ENCODE results near the gene VANGL2. TPM values are rescaled to one million over a fixed set of nuclear protein-coding genes. Genes with fewer than 3 reads are reported as not detected.

Gene VANGL2
- total RNA-seq, 1 experiment from 2014 or later = 3.4 TPM

DNA sequence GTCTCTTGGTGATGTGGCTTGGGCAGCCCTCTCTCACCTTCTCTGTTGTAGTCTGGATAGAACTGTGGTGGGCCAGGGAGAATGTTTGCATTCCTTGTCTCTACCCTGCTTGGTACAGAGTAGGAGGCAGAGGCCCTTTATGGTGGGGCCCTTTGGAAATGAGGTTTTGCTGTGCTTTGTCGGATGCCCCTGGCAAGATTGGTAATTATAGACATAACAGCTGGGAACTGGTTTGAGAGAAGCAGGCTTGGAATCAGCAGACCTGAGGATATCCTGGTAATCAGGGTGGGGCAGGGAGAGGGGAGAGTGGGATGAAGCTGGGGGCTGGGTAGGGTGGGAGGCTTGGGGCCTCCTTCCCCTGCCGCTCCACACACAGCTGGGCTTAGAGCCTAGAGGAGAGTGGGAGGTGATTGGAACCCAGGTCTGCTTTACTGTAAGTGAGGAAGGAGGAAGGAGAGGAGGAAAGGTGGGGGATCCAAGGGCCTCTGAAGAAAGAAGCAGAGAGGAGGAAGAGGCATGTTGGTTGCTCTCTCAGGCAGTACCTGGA, 5.0 kb downstream of the VANGL2 start:
- H3K4me1 ChIP-seq = 0 out of 2 replicates have a peak, but pooled peaks cover 6% of the 10 kb centered on the region
- H3K4me3 ChIP-seq (ENCODE audit: low read depth, low read length) = no peak overlapping the region
- H3K27ac Mint-ChIP-seq (ENCODE audit: unreplicated experiment) = no peak overlapping the region
- H3K9me3 ChIP-seq = no peaks in the 10 kb centered on the region
- TF ChIP-seq, protein P1, sequence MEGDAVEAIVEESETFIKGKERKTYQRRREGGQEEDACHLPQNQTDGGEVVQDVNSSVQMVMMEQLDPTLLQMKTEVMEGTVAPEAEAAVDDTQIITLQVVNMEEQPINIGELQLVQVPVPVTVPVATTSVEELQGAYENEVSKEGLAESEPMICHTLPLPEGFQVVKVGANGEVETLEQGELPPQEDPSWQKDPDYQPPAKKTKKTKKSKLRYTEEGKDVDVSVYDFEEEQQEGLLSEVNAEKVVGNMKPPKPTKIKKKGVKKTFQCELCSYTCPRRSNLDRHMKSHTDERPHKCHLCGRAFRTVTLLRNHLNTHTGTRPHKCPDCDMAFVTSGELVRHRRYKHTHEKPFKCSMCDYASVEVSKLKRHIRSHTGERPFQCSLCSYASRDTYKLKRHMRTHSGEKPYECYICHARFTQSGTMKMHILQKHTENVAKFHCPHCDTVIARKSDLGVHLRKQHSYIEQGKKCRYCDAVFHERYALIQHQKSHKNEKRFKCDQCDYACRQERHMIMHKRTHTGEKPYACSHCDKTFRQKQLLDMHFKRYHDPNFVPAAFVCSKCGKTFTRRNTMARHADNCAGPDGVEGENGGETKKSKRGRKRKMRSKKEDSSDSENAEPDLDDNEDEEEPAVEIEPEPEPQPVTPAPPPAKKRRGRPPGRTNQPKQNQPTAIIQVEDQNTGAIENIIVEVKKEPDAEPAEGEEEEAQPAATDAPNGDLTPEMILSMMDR (IDR thresholded peaks at IDR 0.05; ENCODE audit: insufficient read depth in 1 of 2, low read depth in 1 of 2, low read length in 1 of 2, severe bottlenecking in 1 of 2, unreplicated experiment in 1 of 2) = no peak
- no peak for DNase-seq
- H3K27me3 ChIP-seq (replicated peaks; ENCODE audit: control insufficient read depth, insufficient read depth, low read length) = no peaks in the 10 kb centered on the region
- H3K9me3 Mint-ChIP-seq (ENCODE audit: unreplicated experiment) = no peaks in the 10 kb centered on the region
- ChIA-PET CTCF (no interaction called here), POLR2A (no interaction called here)
- H3K27me3 Mint-ChIP-seq (ENCODE audit: insufficient read depth, unreplicated experiment) = peaks cover 6% of the 10 kb centered on the region
- H3K4me1 Mint-ChIP-seq (ENCODE audit: low read depth, unreplicated experiment) = peaks cover 14% of the 10 kb centered on the region
- H3K4me3 Mint-ChIP-seq (ENCODE audit: unreplicated experiment) = no peak overlapping the region
- intact Hi-C loops (cut with micrococcal nuclease; ENCODE audit: unreplicated experiment) = no loop called here
- H3K36me3 ChIP-seq (ENCODE audit: control insufficient read depth, insufficient read depth, low read length) = no peaks in the 10 kb centered on the region
- BruUV-seq (replicated peaks) = no TSS peak
- H3K36me3 Mint-ChIP-seq (ENCODE audit: insufficient read depth, unreplicated experiment) = no peaks in the 10 kb centered on the region

DNA sequence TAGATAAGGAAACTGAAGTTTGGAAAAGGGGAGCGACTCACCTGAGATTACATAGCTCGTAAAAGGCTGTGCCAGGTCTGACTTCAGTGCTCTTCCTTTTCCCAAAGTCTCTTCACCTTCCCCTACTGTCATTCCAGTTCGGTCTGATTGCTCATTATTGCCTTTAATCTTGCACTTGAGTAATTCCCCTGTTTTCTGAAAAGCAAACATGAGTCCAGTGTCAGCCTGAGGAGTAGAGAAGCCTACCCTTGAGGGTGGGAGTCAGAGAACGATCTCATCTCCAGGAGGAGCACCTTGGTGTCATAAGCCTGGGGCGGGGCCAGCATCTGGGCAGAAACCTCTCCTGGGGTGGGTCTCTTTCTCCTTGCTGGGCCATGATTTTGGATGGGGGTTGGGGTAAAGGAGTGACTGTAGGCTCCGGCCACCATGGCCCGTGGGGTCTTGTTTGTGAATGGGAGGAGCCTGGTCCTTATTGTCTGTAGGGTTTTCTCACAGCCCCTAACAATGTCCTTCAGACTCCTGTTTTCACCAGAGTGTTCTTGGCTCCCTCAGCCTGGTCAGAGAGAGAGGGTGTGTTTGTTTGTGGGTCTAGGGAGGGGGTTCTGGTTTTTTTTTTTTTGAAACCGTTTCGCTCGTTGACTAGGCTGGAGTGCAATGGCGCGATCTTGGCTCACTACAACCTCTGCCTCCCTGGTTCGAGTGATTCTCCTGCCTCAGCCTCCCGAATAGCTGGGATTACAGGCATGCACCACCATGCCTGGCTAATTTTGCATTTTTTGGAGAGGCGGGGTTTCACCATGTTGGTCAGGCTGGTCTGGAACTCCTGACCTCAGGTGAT, 6.0 kb downstream of the VANGL2 start:
- peaks cover 4% of the 10 kb centered on the region for H3K27me3 Mint-ChIP-seq (ENCODE audit: insufficient read depth, unreplicated experiment)
- Histone ChIP-seq H3K36me3 (ENCODE audit: control insufficient read depth, insufficient read depth, low read length) (no peaks in the 10 kb centered on the region), H3K27me3 (replicated peaks; ENCODE audit: control insufficient read depth, insufficient read depth, low read length) (no peaks in the 10 kb centered on the region), H3K4me3 (ENCODE audit: low read depth, low read length) (no peak overlapping the region), H3K9me3 (no peaks in the 10 kb centered on the region), H3K4me1 (0 out of 2 replicates have a peak, but pooled peaks cover 6% of the 10 kb centered on the region)
- BruUV-seq (replicated peaks) = no TSS peak
- intact Hi-C loops (cut with micrococcal nuclease; ENCODE audit: unreplicated experiment) = no loop called here
- CTCF ChIA-PET = no interaction called here
- no peak overlapping the region for H3K27ac Mint-ChIP-seq (ENCODE audit: unreplicated experiment)
- TF ChIP-seq, protein P1 (IDR thresholded peaks at IDR 0.05; ENCODE audit: insufficient read depth in 1 of 2, low read depth in 1 of 2, low read length in 1 of 2, severe bottlenecking in 1 of 2, unreplicated experiment in 1 of 2) = no peak
- DNase-seq = no peak
- H3K36me3 Mint-ChIP-seq (ENCODE audit: insufficient read depth, unreplicated experiment) = no peaks in the 10 kb centered on the region
- no peaks in the 10 kb centered on the region for H3K9me3 Mint-ChIP-seq (ENCODE audit: unreplicated experiment)
- POLR2A ChIA-PET = no interaction called here
- H3K4me1 Mint-ChIP-seq (ENCODE audit: low read depth, unreplicated experiment) = peaks cover 14% of the 10 kb centered on the region
- no peak overlapping the region for H3K4me3 Mint-ChIP-seq (ENCODE audit: unreplicated experiment)

DNA sequence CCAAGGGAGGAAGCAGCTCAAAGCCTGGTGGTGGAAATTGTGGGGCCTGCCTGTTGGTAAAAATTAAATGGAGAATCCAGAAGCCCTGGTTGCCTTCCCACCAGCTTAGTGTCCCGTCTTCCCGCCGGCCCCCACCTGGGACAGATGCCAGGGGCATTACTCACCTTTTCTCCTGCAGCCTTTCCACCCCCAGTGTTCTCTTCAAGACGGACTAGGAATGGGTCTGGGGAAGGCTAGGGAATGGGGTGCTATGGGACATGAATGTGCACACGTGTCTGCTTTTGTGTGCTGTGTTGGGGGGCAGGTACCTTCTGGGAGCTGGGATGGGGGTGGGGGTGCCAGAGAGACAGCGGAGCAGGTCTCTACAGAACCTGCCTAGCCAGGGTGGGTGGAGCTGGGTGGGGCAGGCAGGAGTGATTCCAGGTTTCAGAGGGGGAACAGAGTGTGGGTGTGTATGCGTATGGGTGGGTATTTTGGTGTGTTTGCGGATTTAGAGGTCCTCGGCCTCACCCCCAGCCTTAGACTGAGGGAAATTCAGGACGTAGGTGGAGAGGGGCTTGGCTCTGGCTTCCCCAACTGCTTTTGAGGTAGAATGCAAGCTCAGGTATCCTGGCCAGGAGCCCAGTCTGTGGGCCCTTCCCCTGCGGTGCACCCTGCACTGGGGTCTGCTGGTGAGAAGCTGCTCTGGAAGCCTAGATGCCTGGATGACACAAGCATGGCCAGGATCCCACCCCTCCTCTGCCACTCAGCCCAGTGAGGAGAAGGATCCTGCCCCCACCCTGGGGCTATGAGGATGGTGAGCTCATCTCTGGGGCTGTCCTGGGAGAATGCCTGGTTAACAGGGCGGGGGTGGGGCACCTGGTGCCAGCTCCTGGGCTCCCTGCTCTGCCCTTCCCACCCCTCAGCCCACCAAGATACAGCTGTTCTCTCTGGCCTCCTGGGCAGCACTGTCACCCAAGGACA, 7.8 kb downstream of the VANGL2 start:
- no TSS peak for BruUV-seq (replicated peaks)

More for the DNA sequence above, 7.8 kb downstream of the VANGL2 start:
- intact Hi-C loops (cut with micrococcal nuclease; ENCODE audit: unreplicated experiment) = no loop called here
- H3K27me3 ChIP-seq (replicated peaks; ENCODE audit: control insufficient read depth, insufficient read depth, low read length) = no peaks in the 10 kb centered on the region
- peaks cover 14% of the 10 kb centered on the region for H3K4me1 Mint-ChIP-seq (ENCODE audit: low read depth, unreplicated experiment)
- no peak overlapping the region for H3K27ac Mint-ChIP-seq (ENCODE audit: unreplicated experiment)
- no peaks in the 10 kb centered on the region for H3K36me3 ChIP-seq (ENCODE audit: control insufficient read depth, insufficient read depth, low read length)
- ChIA-PET CTCF (no interaction called here), POLR2A (no interaction called here)
- no peaks in the 10 kb centered on the region for H3K9me3 Mint-ChIP-seq (ENCODE audit: unreplicated experiment)
- 0 out of 2 replicates have a peak, but pooled peaks cover 6% of the 10 kb centered on the region for H3K4me1 ChIP-seq
- H3K9me3 ChIP-seq = no peaks in the 10 kb centered on the region
- no peaks in the 10 kb centered on the region for H3K36me3 Mint-ChIP-seq (ENCODE audit: insufficient read depth, unreplicated experiment)
- DNase-seq = no peak
- TF ChIP-seq, protein P1 (IDR thresholded peaks at IDR 0.05; ENCODE audit: insufficient read depth in 1 of 2, low read depth in 1 of 2, low read length in 1 of 2, severe bottlenecking in 1 of 2, unreplicated experiment in 1 of 2) = no peak
- no peak overlapping the region for H3K4me3 ChIP-seq (ENCODE audit: low read depth, low read length)
- no peaks in the 10 kb centered on the region for H3K27me3 Mint-ChIP-seq (ENCODE audit: insufficient read depth, unreplicated experiment)
- no peak overlapping the region for H3K4me3 Mint-ChIP-seq (ENCODE audit: unreplicated experiment)

Data from Caco-2 (cell line).